GM21737 (cell line): ENCODE measurements around the gene GPRIN3.
"Not testable (repeated sequence)": the region's sequence is repeated elsewhere in the genome, so short reads cannot be mapped to it uniquely, and the experiment has no call there.

Experiments used
- ATAC-seq: cut with Tn5 transposase; IDR thresholded peaks from one replicate; pipeline ENCODE4 v1.9.1; 2021; ENCODE audit warnings: mild to moderate bottlenecking, moderate library complexity; ENCODE audit not compliant: unreplicated experiment

The GPRIN3 gene

DNA sequence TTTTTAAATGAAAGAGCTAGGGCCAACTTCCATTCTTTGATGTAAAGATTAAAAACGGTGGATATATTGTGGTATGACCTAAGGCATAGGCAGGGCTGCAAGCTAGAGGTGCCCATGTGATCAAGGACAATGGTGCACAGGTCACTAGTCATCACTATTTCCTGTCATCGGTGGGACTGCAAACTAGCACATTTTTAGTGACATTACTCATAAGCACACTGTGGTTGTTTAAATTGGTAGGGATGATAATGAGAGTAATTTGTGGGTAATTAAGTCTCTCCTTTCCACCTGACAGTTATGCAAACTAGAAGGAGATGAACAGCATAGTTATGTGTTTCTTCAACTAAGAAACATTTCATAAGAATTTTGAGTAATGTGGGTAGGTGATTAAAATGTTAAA lies 85.4 kb downstream of the GPRIN3 start:
- no peak for ATAC-seq

GRCh38 chr4:89221167-89221867 lies 86.3 kb downstream of the GPRIN3 start:
- no peak for ATAC-seq

DNA sequence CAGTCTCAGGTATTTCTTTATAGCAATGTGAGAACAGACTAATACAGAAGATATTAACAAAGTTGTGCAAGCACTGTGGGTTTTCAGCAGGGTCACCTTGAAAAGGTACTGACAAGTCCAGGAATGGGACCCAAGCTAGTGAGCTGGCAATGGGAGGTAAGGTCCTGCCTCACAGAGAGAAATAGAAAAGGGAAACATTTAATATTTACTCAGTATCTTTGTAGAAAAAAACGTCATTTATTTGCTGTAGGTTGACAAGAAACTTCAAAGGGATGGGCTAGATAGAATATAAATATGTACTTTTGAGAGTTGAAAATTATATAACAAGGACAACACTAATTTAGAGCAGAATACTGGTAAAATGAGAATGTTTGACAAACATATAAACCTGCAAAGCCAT lies 89.0 kb downstream of the GPRIN3 start:
- ATAC-seq, result no peak

GRCh38 chr4:89217604-89218003 lies 90.0 kb downstream of the GPRIN3 start:
- no peak for ATAC-seq

DNA sequence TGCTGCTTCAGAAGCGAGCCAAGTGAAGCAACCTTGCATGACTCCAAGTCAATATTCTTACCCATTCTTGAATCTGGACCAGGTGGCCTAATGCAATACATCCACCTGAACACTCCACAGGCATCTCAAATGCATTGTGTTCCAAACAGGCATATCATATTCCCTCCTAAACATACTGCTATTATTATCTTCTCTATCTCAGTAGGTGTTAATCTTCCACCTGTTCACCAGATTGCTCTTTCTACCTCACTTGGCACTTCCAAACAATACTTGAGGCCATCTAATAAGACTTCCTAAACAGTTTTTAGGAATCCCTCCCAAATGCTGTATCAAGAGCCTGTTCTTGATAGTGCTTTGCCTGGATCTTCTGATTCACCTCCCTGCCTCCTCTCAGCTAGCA lies 90.7 kb downstream of the GPRIN3 start:
- ATAC-seq, result no peak

GRCh38 chr4:89216422-89216821 lies 91.2 kb downstream of the GPRIN3 start:
- ATAC-seq, result no peak

- no peak for ATAC-seq
Observed at GRCh38 chr4:89215736-89216135, 91.9 kb downstream of the GPRIN3 start.

DNA sequence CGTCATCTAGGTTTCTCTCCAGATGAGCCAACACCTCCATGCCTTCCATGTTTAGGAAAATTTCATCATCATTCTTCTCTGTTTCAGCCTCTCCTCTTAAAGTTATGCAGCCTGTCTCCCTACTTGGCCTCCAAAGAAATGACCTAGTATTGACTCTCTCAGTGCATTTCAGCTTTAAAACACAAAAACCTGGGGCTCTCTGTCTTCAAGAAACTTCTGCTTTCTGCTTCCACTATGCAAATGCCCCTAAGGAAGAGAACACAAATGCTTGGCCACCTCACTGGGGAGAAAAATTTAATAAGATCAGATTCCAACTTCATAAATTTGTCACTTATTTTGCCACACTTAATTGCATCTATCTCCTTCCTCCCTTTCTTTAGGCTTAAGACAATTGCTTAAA lies 93.3 kb downstream of the GPRIN3 start:
- ATAC-seq, result no peak

GRCh38 chr4:89213382-89213701 lies 94.3 kb downstream of the GPRIN3 start:
- ATAC-seq, result no peak

GRCh38 chr4:89212666-89213381 lies 94.8 kb downstream of the GPRIN3 start:
- ATAC-seq, result no peak

- ATAC-seq, result no peak
Observed at GRCh38 chr4:89204624-89205023, 103.0 kb downstream of the GPRIN3 start.

DNA sequence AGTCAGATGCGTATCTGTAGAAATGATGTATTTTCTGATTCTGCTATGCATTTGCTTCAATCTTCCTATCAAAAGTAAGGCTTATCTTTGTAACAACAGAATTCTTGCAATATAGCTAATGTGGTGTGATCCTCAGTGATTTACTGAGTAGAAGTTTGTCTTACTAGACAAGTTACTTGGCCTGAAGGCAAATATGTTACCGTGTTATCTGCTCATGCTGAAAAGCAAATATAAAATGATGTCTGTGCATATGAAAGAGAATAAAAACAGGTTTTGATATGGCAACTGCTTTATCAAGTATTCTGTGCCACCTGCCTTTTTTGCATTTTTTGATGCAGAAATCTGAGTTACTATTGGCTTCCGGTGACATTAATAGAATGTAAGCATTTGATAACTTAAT lies 103.7 kb downstream of the GPRIN3 start:
- no peak for ATAC-seq

DNA sequence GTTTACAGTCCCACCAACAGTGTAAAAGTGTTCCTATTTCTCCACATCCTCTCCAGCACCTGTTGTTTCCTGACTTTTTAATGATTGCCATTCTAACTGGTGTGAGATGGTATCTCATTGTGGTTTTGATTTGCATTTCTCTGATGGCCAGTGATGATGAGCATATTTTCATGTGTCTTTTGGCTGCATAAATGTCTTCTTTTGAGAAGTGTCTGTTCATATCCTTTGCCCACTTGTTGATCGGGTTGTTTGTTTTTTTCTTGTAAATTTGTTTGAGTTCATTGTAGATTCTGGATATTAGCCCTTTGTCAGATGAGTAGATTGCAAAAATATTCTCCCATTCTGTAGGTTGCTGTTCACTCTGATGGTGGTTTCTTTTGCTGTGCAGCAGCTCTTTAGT lies 108.2 kb downstream of the GPRIN3 start:
- ATAC-seq, result not testable (repeated sequence)

DNA sequence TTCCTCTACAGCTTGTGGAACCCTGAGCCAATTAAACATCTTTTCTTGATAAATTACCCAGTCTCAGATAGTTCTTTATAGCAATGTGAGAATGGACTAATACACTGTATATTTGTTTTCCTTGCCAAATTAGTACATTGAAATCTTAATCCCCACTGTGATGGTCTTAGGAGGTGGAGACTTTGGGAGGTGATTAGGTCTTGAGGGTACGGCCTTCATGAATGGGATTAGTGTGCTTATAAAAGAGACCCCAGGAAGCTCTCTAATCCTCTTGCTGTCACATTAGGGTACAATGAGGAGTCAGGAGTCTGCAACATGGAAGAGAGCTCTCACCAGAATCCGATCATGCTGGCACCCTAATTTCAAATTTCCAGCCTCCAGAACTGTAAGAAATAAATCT lies 109.7 kb downstream of the GPRIN3 start:
- no peak for ATAC-seq

GRCh38 chr4:89196745-89197144 lies 110.9 kb downstream of the GPRIN3 start:
- no peak for ATAC-seq

GRCh38 chr4:89196056-89196674 lies 111.4 kb downstream of the GPRIN3 start:
- ATAC-seq, result no peak

- no peak for ATAC-seq
Observed at GRCh38 chr4:89193843-89194242, 113.8 kb downstream of the GPRIN3 start.
